Right renal cortex interstitium (tissue), 3 donors: ENCODE results near the gene DCDC1. TPM values are rescaled to one million over a fixed set of nuclear protein-coding genes. Genes with fewer than 3 reads are reported as not detected.
A peak's percentile ranks its signal among the peaks of the same experiment; 100 is the strongest.
"Not testable (repeated sequence)": the region's sequence is repeated elsewhere in the genome, so short reads cannot be mapped to it uniquely, and the experiment has no call there.

Experiments
- DNase-seq, 3 donors: peaks; one replicate each; pipeline ENCODE4 v3.0.0-alpha.2; 2013; ENCODE audit warnings: low read depth in 3 of 3, low spot score in 2 of 3
- polyA plus RNA-seq, 3 donors: library from polyadenylated mRNA; unstranded; fragments of 120-200 nt; gene quantifications; one replicate each; pipeline ENCODE4 v1.2.1, GENCODE V29; 2013; ENCODE audit not compliant: insufficient read length in 3 of 3

DCDC1 gene
- polyA plus RNA-seq, 3 donors = 3.4 to 4.7 (median 3.6) TPM

DNA sequence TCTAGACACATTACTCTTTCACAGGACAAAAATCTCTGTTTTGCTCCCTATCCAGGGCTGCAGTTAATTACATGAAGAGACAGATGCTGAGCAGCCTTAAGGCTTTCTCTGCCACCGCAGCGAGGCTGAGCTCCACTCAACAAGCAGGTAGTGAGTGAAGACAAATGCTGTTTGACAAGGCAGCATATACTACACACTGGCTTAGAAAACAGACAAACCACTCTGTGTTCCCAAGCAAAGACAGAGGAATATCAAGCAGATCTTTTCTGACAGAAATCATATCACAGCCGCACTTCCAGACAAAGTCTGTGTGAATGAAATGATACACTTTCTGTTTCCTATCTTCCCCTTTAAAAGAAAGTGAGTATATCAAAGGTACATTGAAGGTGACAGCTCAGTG lies 368.1 kb downstream of the DCDC1 start:
- no peak for DNase-seq

DNA sequence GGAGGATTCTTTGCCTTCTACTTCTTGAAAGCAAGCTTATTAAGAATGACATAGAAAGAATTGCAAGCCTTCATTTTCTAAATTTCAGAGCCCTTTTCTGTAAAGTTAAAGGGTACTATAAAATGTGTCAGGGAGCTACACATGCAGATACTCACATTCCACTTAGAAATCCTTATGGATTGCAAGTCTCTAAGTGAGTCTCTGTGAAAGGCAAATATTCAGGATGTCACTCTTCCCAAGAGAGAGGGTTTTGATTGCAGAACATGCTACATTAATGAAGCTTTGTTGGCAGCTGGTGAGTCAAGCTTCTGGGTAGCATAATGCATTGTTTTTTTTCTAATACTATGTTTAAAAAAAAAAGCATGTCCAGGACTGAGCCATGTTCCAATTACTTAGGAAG lies 369.2 kb downstream of the DCDC1 start:
- DNase-seq = no peak

DNA sequence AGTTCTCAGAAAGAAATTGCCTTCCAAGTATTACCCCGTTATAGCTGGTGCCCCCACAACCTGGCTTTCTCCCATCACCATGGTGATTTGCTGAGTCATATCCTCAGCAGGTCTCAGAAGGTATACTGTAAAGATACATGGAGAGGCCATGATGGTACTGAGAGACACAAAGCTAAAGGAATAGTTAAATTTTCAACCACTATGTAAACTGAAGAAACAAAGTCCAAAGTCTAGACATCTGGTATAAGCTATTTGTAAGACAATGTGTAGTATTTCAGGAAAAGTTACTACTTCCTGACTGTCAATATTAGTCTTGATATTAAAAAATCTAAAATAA lies 377.1 kb downstream of the DCDC1 start:
- no peak for DNase-seq

DNA sequence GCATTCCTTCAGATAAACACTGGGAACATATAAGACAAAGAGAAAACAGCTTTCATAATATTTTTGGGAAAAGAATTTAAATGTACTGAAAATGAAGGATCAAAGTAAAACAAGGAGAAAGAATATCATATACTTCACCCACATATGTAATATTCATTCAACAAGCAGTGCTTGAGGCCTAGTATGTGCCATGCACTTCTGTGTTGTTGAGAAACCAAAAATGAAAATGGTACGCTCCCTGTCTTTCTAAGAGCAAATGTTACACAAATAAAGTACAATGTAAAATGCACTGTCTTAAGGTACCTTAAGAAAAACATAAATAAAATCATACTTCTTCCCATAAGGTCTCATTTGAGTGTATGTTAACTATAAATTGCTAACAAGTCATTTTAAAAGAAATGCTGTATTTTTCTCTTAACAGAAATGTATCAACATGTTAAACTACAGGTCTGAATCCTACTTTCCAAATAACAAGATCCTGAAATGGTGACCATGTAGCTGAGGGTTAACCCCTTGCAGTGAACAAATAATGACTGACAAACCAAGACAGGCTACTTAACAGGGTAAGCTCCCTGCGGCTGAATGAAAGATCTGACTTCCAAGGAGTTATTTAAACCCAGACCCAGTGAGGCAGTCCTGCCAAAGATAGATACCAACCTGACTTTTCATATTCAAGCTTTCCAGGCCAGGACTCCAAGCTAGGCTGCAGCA lies 377.6 kb downstream of the DCDC1 start:
- no peak for DNase-seq

DNA sequence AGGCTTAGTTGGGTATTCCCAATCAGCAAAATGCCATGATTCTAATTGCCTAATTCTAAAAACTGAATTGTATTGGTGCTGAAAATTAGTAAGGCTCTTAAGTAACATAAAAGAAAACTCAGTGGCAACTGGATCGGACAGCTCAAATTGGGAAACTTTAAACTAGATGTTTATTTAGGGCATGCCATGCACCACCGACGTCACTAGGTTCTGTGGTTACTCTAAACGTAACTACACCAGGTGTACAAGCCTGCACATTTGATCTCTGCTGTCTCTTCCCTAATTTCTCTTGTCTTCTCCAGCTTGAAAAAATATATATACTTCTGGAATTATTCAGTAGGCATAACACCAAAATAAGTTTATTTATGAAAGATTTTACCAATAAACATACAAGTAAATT lies 378.2 kb downstream of the DCDC1 start:
- DNase-seq = no peak

DNA sequence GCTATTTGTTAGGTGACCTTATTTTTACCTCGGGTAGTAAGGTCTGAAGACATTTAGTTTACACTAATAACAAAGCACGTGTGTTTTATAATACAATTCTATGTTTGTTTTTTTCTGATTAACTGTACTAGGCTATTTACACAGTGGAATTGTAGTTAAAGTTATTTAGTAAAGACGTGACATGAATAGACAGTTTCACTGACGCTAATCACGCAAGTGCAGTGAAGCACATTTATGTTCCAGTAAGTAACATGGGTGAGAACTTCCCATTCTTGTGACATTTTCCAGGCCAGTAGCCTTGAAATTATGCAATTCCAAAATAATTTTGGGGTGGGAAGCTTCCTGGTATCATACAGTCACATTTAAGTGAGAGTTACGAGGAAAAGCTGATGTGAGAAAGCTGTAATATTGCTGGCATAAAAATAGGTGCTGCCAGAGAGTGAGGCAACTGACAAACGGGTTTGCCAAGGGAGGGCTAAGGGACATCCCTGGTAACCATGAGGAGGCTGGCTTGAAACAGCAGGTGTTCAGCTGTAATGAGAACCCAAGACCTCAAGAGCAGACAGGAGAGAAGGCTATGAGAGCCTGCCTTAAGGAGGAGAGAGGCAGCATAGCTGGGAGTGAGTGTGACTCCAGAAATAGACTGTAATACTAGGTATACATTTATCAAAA lies 378.8 kb downstream of the DCDC1 start:
- DNase-seq = no peak

DNA sequence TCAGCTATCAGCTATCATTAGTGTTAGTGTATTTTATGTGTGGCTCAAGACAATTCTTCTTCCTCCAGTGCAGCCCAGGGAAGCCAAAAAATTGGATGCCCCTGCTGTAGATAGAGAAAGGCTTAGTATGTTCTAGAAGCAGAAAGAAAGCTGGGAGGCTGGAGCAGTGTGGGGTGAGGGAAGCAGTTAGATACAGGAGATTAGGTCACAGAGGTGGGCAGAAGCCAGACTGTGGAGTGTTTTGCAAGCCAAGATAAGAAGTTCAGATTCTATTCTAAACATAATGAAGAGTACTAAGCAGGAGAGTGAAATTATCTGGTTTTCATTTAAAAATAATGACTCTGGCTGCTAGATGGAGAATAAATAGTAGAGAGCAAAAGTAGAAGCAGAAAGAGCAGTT lies 381.7 kb downstream of the DCDC1 start:
- no peak for DNase-seq

DNA sequence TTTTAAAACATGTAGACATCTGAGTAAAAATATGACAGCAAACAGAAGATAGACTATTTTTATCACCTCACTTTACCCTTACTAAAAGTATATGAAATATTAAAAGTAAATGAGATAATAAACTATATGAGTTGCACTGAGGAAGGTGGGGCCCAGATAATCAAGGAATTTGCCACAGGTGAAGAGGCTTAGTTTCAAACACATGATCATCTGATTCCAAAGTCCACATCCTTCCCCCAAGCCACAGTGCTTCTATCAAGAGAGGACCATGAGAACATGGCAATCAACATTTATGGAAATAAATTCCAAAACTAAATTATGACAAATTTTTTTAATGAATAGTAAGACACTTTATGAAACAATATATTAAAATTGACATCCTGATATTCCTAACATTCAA lies 384.0 kb downstream of the DCDC1 start:
- DNase-seq = no peak

DNA sequence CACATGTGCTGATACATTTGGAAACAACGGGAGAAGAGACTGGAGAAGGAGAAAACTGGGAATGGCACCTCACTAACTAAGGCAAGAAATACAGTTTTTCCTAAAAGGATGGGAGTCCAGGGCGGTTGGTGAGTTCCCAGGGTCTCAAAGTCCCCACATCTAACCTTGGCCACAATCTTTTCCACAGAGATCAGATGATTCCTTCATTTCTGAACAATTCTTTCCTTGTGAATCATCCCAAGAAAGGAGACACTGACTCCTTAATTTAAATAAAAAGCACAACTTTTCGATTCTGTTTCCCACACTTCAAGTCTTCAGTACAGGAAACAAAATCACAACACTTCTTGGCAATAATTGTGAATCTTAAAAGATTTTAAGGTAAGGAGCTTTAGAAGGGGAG lies 384.7 kb downstream of the DCDC1 start:
- DNase-seq = no peak

DNA sequence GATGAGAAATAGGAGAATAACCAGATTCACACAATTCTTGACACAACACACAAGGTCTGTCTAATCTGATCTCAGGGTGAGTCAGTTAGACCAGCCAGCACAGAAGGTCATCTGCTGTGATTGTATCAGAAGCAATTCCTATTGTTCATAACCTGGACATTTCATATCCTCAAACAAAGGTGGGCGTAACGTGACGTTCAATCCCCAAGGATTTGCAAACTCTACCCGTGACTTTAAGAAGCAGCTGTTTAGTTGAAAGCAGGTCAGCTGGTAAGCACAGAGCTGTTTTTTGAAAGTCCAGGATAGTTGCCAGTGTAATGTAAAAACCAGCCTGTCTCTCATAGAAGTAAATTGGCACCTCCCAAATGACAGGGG lies 385.1 kb downstream of the DCDC1 start:
- no peak for DNase-seq

DNA sequence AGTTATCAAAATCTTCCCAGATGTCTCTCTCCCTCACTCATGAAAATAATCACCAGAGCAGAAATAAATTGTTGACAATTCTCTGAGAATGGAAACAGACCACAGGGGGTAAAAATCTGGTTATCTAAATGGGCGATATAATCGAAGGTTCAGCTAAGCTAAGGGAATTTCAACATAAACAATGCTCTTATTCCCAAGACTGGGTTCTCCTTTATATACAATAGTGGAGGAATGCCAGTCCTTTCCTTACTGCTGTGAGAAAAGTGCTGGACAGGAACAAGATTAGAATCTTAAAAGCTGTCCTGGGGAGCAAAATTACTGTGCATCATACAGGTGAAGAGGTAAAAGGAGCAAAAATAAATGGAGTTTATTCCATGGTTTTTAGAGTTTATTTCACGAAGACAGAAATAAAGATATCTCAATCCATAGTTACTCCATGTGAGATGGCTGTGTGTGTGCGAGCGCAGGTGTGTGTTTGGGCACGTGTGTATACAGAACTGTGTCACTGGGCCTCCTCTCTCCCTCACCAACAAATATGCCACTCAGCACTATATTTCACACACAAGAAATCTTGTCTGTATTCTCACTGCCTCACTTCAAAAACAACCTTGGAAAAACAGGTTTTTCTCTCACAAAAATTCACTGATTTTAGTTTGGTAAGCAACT lies 385.6 kb downstream of the DCDC1 start:
- DNase-seq = no peak

DNA sequence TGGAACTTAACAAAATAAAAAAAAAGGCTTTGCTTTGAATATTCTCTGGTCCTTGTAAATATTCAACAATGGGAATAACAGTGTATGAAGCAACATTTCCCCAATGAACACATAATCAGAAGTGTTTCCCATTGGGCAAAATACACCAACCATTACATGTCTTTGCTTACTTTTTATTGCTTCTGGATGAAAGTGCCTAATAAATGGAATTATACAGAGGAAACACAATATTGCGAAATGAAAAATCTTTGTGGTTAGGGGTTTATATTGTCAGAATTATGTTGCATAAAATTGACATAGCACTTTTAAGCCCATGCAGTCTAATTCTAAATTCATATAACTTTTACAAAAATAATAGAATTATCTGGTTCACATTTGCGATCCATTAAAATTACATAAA lies 386.4 kb downstream of the DCDC1 start:
- no peak for DNase-seq

DNA sequence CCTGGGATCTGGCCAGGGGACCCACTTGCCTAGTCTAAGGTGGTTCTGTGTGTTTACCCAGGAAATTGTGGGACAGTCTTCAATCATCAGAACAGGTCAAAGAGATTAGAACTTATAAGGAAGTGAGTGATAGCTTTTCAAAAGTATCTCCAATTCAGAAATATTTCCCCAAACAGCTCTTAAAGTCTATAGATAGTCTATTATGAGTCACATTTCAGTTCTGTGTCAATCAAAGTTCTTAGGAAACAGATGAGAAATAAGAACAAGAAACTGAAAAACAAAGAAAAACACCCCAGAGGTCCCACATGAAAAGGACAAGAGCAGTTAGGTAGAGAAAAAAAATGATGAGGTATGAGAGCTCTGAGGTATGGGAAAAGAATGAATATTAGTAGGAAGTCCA lies 402.0 kb downstream of the DCDC1 start:
- DNase-seq = no peak

DNA sequence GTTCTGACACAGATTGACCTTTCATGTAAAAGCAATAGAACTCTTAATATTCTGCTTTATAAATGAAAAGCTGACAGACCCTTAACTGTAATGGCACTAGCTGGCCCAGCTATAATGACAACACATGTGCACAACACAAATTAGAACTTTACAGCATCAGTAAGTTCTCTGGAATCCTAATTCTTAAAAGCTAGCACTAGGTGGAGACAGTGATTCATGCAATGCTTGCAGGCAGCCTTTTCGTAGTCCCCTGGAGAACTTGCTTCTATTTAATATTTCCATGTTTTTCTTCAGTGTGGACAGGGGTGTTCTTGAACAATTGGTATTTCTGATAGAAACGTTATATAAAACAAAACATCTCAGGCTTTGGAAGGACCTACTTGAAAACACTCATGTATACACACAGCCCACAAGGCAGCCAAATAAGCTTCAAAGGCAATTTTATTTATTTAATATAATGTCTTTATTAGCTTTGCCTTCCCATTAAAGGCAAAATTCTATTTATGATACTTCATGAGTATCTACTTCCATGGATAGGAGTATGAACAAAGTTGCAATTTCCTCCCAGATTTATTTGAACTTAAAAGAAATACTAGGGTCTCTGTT lies 409.0 kb downstream of the DCDC1 start:
- DNase-seq = peak in 1 of 3 donors; percentile 2

DNA sequence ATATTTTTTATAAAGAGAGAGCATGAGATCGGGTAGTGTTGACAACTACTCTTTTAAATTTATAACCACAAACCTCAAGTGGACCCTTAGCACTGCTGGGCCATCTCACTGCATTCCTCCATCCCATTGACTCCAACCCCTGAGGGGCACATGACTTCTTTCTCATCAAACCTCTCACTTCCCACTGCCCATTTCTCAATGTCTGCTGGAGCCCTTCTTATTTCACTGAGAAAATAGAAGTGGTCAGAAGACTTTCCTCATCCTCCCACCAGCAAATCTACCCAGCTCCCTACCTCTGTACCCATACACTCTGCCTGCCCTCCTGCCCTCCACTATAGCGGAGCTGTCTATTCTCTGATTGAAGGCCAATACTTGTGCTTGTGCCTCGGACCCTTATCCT lies 412.8 kb downstream of the DCDC1 start:
- no peak for DNase-seq

DNA sequence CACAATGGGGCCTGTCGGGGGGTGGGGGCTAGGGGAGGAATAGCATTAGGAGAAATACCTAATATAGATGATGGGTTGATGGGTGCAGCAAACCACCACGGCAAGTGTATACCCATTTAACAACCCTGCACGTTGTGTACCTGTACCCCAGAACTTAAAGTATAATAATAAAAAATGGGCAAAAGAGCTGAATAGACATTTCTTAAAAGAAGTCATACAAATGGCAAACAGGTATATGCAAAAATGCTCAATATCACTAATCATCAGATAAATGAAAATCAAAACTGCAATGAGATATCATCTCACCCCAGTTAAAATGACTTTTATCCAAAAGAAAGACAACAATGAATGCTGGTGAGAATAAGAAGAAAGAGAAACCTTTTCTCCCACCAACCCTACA lies 419.7 kb downstream of the DCDC1 start:
- DNase-seq = no peak

DNA sequence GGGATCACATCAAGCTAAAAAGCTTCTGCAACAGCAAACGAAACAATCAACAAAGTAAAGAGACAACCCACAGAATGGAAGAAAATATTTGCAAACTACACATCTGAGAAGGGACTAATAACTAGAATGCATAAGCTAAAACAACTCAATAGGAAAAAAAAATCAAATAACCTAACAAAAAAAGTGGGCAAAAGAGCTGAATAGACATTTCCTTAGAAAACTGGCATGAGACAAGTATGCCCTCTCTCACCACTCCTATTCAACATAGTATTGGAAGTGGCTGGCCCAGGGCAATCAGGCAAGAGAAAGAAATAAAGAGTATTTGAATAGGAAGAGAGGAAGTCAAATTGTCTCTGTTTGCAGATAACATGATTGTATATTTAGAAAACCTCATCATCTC lies 421.8 kb downstream of the DCDC1 start:
- not testable (repeated sequence) for DNase-seq

DNA sequence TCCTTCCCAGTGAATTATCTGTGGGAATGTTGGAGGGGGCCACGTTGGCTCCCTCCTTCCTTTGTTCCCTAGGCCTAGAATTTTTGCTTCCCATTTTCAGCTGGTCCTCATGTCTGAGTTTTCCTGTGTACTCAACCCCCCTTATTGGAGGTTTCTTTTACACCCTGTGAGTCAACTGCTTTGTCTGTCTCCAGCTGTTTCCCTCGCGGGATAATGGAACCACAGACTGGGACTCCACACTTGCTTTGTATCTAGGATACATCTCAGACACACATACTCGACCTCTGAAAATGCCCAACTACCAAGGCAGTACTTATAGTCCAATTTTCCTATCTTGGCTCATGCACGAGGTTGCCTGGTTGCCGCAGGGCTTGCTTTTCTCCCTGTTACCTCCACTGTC lies 430.7 kb downstream of the DCDC1 start:
- DNase-seq = no peak

DNA sequence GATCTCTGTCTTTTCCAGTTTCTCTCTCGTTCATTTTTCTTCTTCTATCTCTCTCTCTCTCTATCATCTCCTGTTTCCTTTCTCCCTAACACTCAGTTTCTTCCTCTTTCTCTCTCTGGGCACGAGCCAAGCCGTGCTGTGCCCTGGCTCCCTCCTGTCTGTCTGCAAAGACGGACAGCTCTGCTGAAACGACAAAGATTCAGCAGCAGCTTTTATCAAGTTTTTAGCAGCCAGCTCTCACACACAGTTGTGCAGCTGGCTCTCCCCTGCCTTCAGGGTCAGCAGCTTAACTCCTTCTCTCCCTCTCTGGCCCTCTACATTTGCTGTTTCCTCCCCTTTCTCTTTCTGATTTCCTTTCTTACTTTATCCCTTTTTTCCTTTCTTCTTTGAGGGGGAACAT lies 431.4 kb downstream of the DCDC1 start:
- DNase-seq = no peak

DNA sequence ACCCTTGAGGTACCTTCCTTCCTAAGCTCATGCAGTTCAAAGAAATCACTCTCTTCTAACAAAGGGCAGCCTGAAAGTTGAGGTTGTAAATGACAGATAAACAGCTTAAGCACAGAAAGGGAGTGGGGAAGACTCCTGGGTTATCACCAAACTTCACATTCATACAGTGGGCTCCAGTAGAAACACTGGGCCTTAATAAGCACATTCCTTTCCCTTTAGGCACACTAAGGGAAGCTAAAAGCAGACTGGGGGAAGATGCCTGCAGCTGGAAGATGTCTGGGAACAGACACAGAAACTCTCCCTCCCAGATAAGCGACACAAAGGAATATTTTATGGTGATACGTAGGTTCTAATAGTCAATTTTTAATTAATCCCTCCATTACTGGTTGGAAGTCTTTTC lies 433.0 kb downstream of the DCDC1 start:
- no peak for DNase-seq

DNA sequence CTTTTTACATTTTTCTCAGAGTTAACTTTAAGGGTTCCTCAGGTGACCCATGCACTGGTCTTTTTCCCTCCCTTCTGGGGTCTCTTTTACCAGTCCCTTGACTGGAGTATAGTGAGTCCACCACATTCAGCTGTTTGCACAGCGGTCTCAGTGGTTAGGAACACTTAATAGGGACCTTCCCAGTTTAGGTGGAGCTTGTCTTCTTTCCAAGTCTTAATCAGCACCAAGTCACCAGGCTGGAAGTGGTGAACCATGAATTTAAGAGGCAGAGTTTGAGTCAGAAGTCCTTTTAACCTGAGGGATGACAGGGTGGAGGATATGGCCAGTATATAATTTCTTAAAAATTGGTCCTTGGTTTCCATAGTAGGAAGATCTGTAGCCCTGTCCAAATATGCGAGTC lies 433.7 kb downstream of the DCDC1 start:
- DNase-seq = no peak

DNA sequence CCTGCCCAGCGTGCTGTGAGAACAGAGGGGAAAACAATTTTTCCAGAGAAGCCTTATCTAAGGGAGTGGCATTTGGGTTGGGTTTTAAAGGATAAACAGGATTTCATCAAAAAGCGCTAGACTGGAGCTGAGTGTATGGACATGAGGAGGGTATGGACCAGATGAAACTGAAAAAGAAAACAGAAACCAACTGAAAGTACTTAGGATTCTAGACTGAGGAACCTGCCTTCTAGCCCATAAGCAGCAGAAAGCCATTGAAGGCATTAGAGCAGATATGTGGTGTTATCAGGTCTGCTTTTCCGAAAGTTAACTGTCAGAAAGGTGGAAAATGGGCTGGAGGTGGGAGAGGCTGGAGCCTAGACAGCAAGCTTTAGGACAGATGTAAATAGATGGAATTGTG lies 443.4 kb downstream of the DCDC1 start:
- DNase-seq = no peak
